ENCODE data around the gene PLCB4. TPM values are rescaled to one million over a fixed set of nuclear protein-coding genes. Genes with fewer than 3 reads are reported as not detected.

PLCB4 gene
- total RNA-seq, 1 donor from 2014 or later, result not detected

- intact Hi-C loops (cut with micrococcal nuclease), result no loop called here
- Mint-ChIP-seq H3K27me3 (ENCODE audit: low read depth) (no peaks in the 10 kb centered on the region), H3K27ac (no peak overlapping the region), H3K36me3 (ENCODE audit: low read depth) (no peaks in the 10 kb centered on the region), H3K4me1 (ENCODE audit: low read depth) (no peaks in the 10 kb centered on the region), H3K9me3 (no peaks in the 10 kb centered on the region), H3K4me3 (ENCODE audit: low read depth) (no peak overlapping the region)
- no peak for DNase-seq (ENCODE audit: low spot score)
Measured at GRCh38 chr20:9352739-9353138, 283.9 kb downstream of the PLCB4 start.

GRCh38 chr20:9353180-9353915 lies 284.5 kb downstream of the PLCB4 start:
- no peak overlapping the region for H3K4me3 Mint-ChIP-seq (ENCODE audit: low read depth)
- H3K36me3 Mint-ChIP-seq (ENCODE audit: low read depth), result no peaks in the 10 kb centered on the region
- intact Hi-C loops (cut with micrococcal nuclease), result no loop called here
- no peaks in the 10 kb centered on the region for H3K4me1 Mint-ChIP-seq (ENCODE audit: low read depth)
- no peak for DNase-seq (ENCODE audit: low spot score)
- H3K27me3 Mint-ChIP-seq (ENCODE audit: low read depth), result no peaks in the 10 kb centered on the region
- no peaks in the 10 kb centered on the region for H3K9me3 Mint-ChIP-seq
- no peak overlapping the region for H3K27ac Mint-ChIP-seq

GRCh38 chr20:9353916-9354276 lies 285.0 kb downstream of the PLCB4 start:
- no peak overlapping the region for H3K4me3 Mint-ChIP-seq (ENCODE audit: low read depth)
- no peaks in the 10 kb centered on the region for H3K4me1 Mint-ChIP-seq (ENCODE audit: low read depth)
- no peak for DNase-seq (ENCODE audit: low spot score)
- H3K27ac Mint-ChIP-seq, result no peak overlapping the region
- intact Hi-C loops (cut with micrococcal nuclease), result no loop called here
- H3K36me3 Mint-ChIP-seq (ENCODE audit: low read depth), result no peaks in the 10 kb centered on the region
- H3K9me3 Mint-ChIP-seq, result no peaks in the 10 kb centered on the region
- no peaks in the 10 kb centered on the region for H3K27me3 Mint-ChIP-seq (ENCODE audit: low read depth)

GRCh38 chr20:9354579-9354978 lies 285.7 kb downstream of the PLCB4 start:
- no peak overlapping the region for H3K27ac Mint-ChIP-seq
- intact Hi-C loops (cut with micrococcal nuclease), result no loop called here
- H3K27me3 Mint-ChIP-seq (ENCODE audit: low read depth), result no peaks in the 10 kb centered on the region
- no peaks in the 10 kb centered on the region for H3K36me3 Mint-ChIP-seq (ENCODE audit: low read depth)
- no peaks in the 10 kb centered on the region for H3K4me1 Mint-ChIP-seq (ENCODE audit: low read depth)
- H3K4me3 Mint-ChIP-seq (ENCODE audit: low read depth), result no peak overlapping the region
- DNase-seq (ENCODE audit: low spot score), result no peak
- no peaks in the 10 kb centered on the region for H3K9me3 Mint-ChIP-seq

- Mint-ChIP-seq H3K4me3 (ENCODE audit: low read depth) (no peak overlapping the region), H3K27ac (no peak overlapping the region), H3K27me3 (ENCODE audit: low read depth) (no peaks in the 10 kb centered on the region), H3K36me3 (ENCODE audit: low read depth) (no peaks in the 10 kb centered on the region), H3K4me1 (ENCODE audit: low read depth) (no peaks in the 10 kb centered on the region), H3K9me3 (no peaks in the 10 kb centered on the region)
- no peak for DNase-seq (ENCODE audit: low spot score)
- intact Hi-C loops (cut with micrococcal nuclease), result no loop called here
Measured at GRCh38 chr20:9358001-9358400, 289.1 kb downstream of the PLCB4 start.

- no peaks in the 10 kb centered on the region for H3K4me1 Mint-ChIP-seq (ENCODE audit: low read depth)
- no peaks in the 10 kb centered on the region for H3K9me3 Mint-ChIP-seq
- intact Hi-C loops (cut with micrococcal nuclease), result no loop called here
- H3K4me3 Mint-ChIP-seq (ENCODE audit: low read depth), result no peak overlapping the region
- H3K27me3 Mint-ChIP-seq (ENCODE audit: low read depth), result no peaks in the 10 kb centered on the region
- H3K36me3 Mint-ChIP-seq (ENCODE audit: low read depth), result no peaks in the 10 kb centered on the region
- DNase-seq (ENCODE audit: low spot score), result no peak
- no peak overlapping the region for H3K27ac Mint-ChIP-seq
Measured at GRCh38 chr20:9359561-9360308, 290.8 kb downstream of the PLCB4 start.

- intact Hi-C loops (cut with micrococcal nuclease), result no loop called here
- Mint-ChIP-seq H3K4me1 (ENCODE audit: low read depth) (no peaks in the 10 kb centered on the region), H3K9me3 (no peaks in the 10 kb centered on the region), H3K27ac (no peak overlapping the region), H3K36me3 (ENCODE audit: low read depth) (no peaks in the 10 kb centered on the region), H3K4me3 (ENCODE audit: low read depth) (no peak overlapping the region), H3K27me3 (ENCODE audit: low read depth) (no peaks in the 10 kb centered on the region)
- DNase-seq (ENCODE audit: low spot score), result no peak
Measured at GRCh38 chr20:9360431-9360830, 291.5 kb downstream of the PLCB4 start.

GRCh38 chr20:9363673-9364072 lies 294.8 kb downstream of the PLCB4 start:
- no peak overlapping the region for H3K4me3 Mint-ChIP-seq (ENCODE audit: low read depth)
- no peaks in the 10 kb centered on the region for H3K36me3 Mint-ChIP-seq (ENCODE audit: low read depth)
- no peaks in the 10 kb centered on the region for H3K4me1 Mint-ChIP-seq (ENCODE audit: low read depth)
- no peak for DNase-seq (ENCODE audit: low spot score)
- no peaks in the 10 kb centered on the region for H3K27me3 Mint-ChIP-seq (ENCODE audit: low read depth)
- no peak overlapping the region for H3K27ac Mint-ChIP-seq
- intact Hi-C loops (cut with micrococcal nuclease), result no loop called here
- no peaks in the 10 kb centered on the region for H3K9me3 Mint-ChIP-seq

- no peak overlapping the region for H3K27ac Mint-ChIP-seq
- DNase-seq (ENCODE audit: low spot score), result no peak
- H3K4me1 Mint-ChIP-seq (ENCODE audit: low read depth), result no peaks in the 10 kb centered on the region
- H3K36me3 Mint-ChIP-seq (ENCODE audit: low read depth), result no peaks in the 10 kb centered on the region
- H3K4me3 Mint-ChIP-seq (ENCODE audit: low read depth), result no peak overlapping the region
- H3K9me3 Mint-ChIP-seq, result no peaks in the 10 kb centered on the region
- H3K27me3 Mint-ChIP-seq (ENCODE audit: low read depth), result no peaks in the 10 kb centered on the region
- intact Hi-C loops (cut with micrococcal nuclease), result no loop called here
Measured at GRCh38 chr20:9367328-9367727, 298.4 kb downstream of the PLCB4 start.

- H3K4me1 Mint-ChIP-seq (ENCODE audit: low read depth), result no peaks in the 10 kb centered on the region
- no peaks in the 10 kb centered on the region for H3K36me3 Mint-ChIP-seq (ENCODE audit: low read depth)
- DNase-seq (ENCODE audit: low spot score), result no peak
- H3K4me3 Mint-ChIP-seq (ENCODE audit: low read depth), result no peak overlapping the region
- intact Hi-C loops (cut with micrococcal nuclease), result no loop called here
- H3K9me3 Mint-ChIP-seq, result no peaks in the 10 kb centered on the region
- no peaks in the 10 kb centered on the region for H3K27me3 Mint-ChIP-seq (ENCODE audit: low read depth)
- no peak overlapping the region for H3K27ac Mint-ChIP-seq
Measured at GRCh38 chr20:9367746-9368145, 298.9 kb downstream of the PLCB4 start.

- Mint-ChIP-seq H3K27ac (no peak overlapping the region), H3K27me3 (ENCODE audit: low read depth) (no peaks in the 10 kb centered on the region), H3K4me3 (ENCODE audit: low read depth) (no peak overlapping the region), H3K4me1 (ENCODE audit: low read depth) (no peaks in the 10 kb centered on the region), H3K36me3 (ENCODE audit: low read depth) (no peaks in the 10 kb centered on the region), H3K9me3 (no peaks in the 10 kb centered on the region)
- intact Hi-C loops (cut with micrococcal nuclease), result no loop called here
- DNase-seq (ENCODE audit: low spot score), result no peak
Measured at GRCh38 chr20:9368893-9369292, 300.0 kb downstream of the PLCB4 start.

- Mint-ChIP-seq H3K27me3 (ENCODE audit: low read depth) (no peaks in the 10 kb centered on the region), H3K4me1 (ENCODE audit: low read depth) (no peaks in the 10 kb centered on the region)
Measured at GRCh38 chr20:9369557-9369956, 300.7 kb downstream of the PLCB4 start.

GRCh38 chr20:9374072-9374471 lies 305.2 kb downstream of the PLCB4 start:
- Mint-ChIP-seq H3K36me3 (ENCODE audit: low read depth) (no peaks in the 10 kb centered on the region), H3K4me1 (ENCODE audit: low read depth) (no peaks in the 10 kb centered on the region), H3K9me3 (no peaks in the 10 kb centered on the region), H3K27me3 (ENCODE audit: low read depth) (no peaks in the 10 kb centered on the region), H3K27ac (no peak overlapping the region), H3K4me3 (ENCODE audit: low read depth) (no peak overlapping the region)
- no peak for DNase-seq (ENCODE audit: low spot score)
- intact Hi-C loops (cut with micrococcal nuclease), result no loop called here

More at GRCh38 chr20:9369557-9369956, 300.7 kb downstream of the PLCB4 start:
- intact Hi-C loops (cut with micrococcal nuclease), result no loop called here
- Mint-ChIP-seq H3K9me3 (no peaks in the 10 kb centered on the region), H3K27ac (no peak overlapping the region), H3K4me3 (ENCODE audit: low read depth) (no peak overlapping the region), H3K36me3 (ENCODE audit: low read depth) (no peaks in the 10 kb centered on the region)
- DNase-seq (ENCODE audit: low spot score), result no peak

Measured in activated T-helper 2 cell treated with anti-CD3 and anti-CD28 coated beads, Interferon-gamma antibody, Interleukin-2, Interleukin-4, amounts not matched to agents 10 μg/mL and 5 μg/mL and 100 μg/mL, durations not matched to agents 14 hours and 24 hours and 36 hours (primary cell).